Gastrocnemius medialis (tissue), 4 donors: ENCODE measurements around the gene CIPC.

Source experiments
- CTCF ChIP-seq, 5 experiments: fragments of 450-650 bp in 3 of 5; fragments of 200-600 bp in 2 of 5; sonication (generic) in 2 of 5; IDR thresholded peaks in 4 of 5; conservative IDR thresholded peaks in 1 of 5; 1 replicate in 4 of 5; 2 replicates in 1 of 5; pipeline ENCODE4 v1.5.1; 2016 to 2019; ENCODE audit warnings: antibody characterized with exemption in 5 of 5, mild to moderate bottlenecking in 3 of 5, moderate library complexity in 3 of 5
- POLR2A ChIP-seq, 2 donors: fragments of 450-650 bp; IDR thresholded peaks; one replicate each; pipeline ENCODE4 v1.6.1; 2017; ENCODE audit warnings: antibody characterized with exemption in 2 of 2, mild to moderate bottlenecking in 2 of 2, moderate library complexity in 2 of 2

- TF ChIP-seq CTCF (IDR thresholded peaks at IDR 0.05 in 4 of 5, conservative IDR thresholded peaks at IDR 0.05 in 1 of 5), result no peak
- no peak for TF ChIP-seq POLR2A (IDR thresholded peaks at IDR 0.05)
Observed at GRCh38 chr14:77111021-77111420, 13.0 kb downstream of the CIPC start.
